H1 (cell line): Measurements from ENCODE around the gene P2RX5. TPM values are rescaled to one million over a fixed set of nuclear protein-coding genes. Genes with fewer than 3 reads are reported as not detected.
A peak's percentile ranks its signal among the peaks of the same experiment; 100 is the strongest.

Experiments used
- CTCF ChIA-PET: fragments of 300-600 bp; sonication (Branson Sonifier 250); formaldehyde crosslinking; loops from one replicate; lab custom pipeline; 2021; ENCODE audit not compliant: partially characterized antibody; lab: Charles Lee
- POLR2A ChIA-PET: fragments of 300-600 bp; sonication (Branson Sonifier 250); formaldehyde crosslinking; loops from one replicate; lab custom pipeline; 2021; ENCODE audit warnings: inconsistent platforms; ENCODE audit not compliant: partially characterized antibody; lab: Charles Lee
- DNase-seq, 2 experiments: peaks; one replicate each; pipeline versions ENCODE4 v3.0.0 to v3.0.0-alpha.2; 2010 to 2022; ENCODE audit warnings: low spot score in 2 of 2, low read depth in 1 of 2, mixed read lengths in 1 of 2
- FAIRE-seq: peaks from 2 replicates; lab custom pipeline; 2011; peaks lifted over from hg19 to GRCh38; lab: Jason Lieb, UNC
- H2AFZ ChIP-seq: 2 replicates; pipeline ENCODE4 v1.8.1; 2012; ENCODE audit warnings: low read length, inconsistent platforms
- H2AK5ac ChIP-seq: 2 replicates; pipeline ENCODE4 v1.6.1; 2013; ENCODE audit warnings: low read depth, low read length
- H2BK120ac ChIP-seq: replicated peaks from 2 replicates; pipeline ENCODE3; 2013; ENCODE audit warnings: low read depth, low read length, inconsistent platforms
- H2BK12ac ChIP-seq: 2 replicates; pipeline ENCODE4 v1.6.1; 2013; ENCODE audit warnings: low read depth, low read length
- H2BK15ac ChIP-seq: 2 replicates; pipeline ENCODE4 v1.6.1; 2013; ENCODE audit warnings: low read length
- H2BK20ac ChIP-seq: 2 replicates; pipeline ENCODE4 v1.6.1; 2013; ENCODE audit warnings: low read length
- H2BK5ac ChIP-seq: 2 replicates; pipeline ENCODE4 v1.6.1; 2013; ENCODE audit warnings: low read depth, low read length
- H3K14ac ChIP-seq: 2 replicates; pipeline ENCODE4 v1.6.1; 2013; ENCODE audit warnings: inconsistent platforms; ENCODE audit not compliant: insufficient read length
- H3K18ac ChIP-seq: 2 replicates; pipeline ENCODE4 v1.6.1; 2013; ENCODE audit warnings: low read length; ENCODE audit errors: extremely low read depth
- H3K23ac ChIP-seq: 2 replicates; pipeline ENCODE4 v1.6.1; 2013; ENCODE audit warnings: inconsistent platforms; ENCODE audit not compliant: insufficient read length
- H3K23me2 ChIP-seq: 2 replicates; pipeline ENCODE4 v1.6.1; 2013; ENCODE audit warnings: low read depth, low read length
- H3K27ac ChIP-seq: 2 replicates; pipeline ENCODE4 v1.6.1; 2011; ENCODE audit warnings: low read depth, low read length, inconsistent platforms
- H3K27me3 ChIP-seq, 4 experiments: replicated peaks in 1 of 4; 1 replicate in 1 of 4; 2 replicates in 3 of 4; pipeline versions ENCODE4 v1.6.1 to v1.8.1; 2011 to 2013; ENCODE audit warnings: low read length in 3 of 4, mild to moderate bottlenecking in 3 of 4, inconsistent platforms in 2 of 4, mixed read lengths in 2 of 4, moderate library complexity in 1 of 4; ENCODE audit not compliant: control insufficient read depth in 3 of 4, insufficient read depth in 3 of 4; ENCODE audit errors: extremely low read depth in 1 of 4
- H3K36me3 ChIP-seq, 4 experiments: 2 replicates each; pipeline versions ENCODE4 v1.6.1 to v1.8.1; 2011 to 2013; ENCODE audit warnings: mild to moderate bottlenecking in 4 of 4, low read length in 3 of 4, moderate library complexity in 2 of 4, control low read depth in 1 of 4, inconsistent platforms in 1 of 4; ENCODE audit not compliant: insufficient read depth in 4 of 4, control insufficient read depth in 2 of 4
- H3K4ac ChIP-seq: replicated peaks from 2 replicates; pipeline ENCODE3; 2013; ENCODE audit warnings: low read length, low read depth, mixed read lengths, inconsistent platforms; ENCODE audit not compliant: insufficient read length
- H3K4me1 ChIP-seq, 4 experiments: replicated peaks in 1 of 4; 1 replicate in 1 of 4; 2 replicates in 3 of 4; pipeline versions ENCODE4 v1.6.1 to v1.8.1; 2011 to 2013; ENCODE audit warnings: low read length in 3 of 4, inconsistent platforms in 2 of 4, mixed read lengths in 1 of 4; ENCODE audit not compliant: insufficient read depth in 4 of 4, control insufficient read depth in 3 of 4
- H3K4me2 ChIP-seq, 2 experiments: 2 replicates each; pipeline versions ENCODE4 v1.6.1 to v1.8.1; 2011 to 2013; ENCODE audit warnings: low read depth in 2 of 2, low read length in 2 of 2, control low read depth in 1 of 2, inconsistent platforms in 1 of 2, mild to moderate bottlenecking in 1 of 2; ENCODE audit not compliant: insufficient read depth in 1 of 2
- H3K4me3 ChIP-seq, 4 experiments: fragments of 200-600, 300-600 bp in 1 of 4; sonication (generic), shearing (Covaris generic), sonication (Bioruptor Twin) in 1 of 4; 2 replicates each; pipeline versions ENCODE4 v1.5.1 to v1.8.1; 2011 to 2016; ENCODE audit warnings: low read length in 4 of 4, low read depth in 3 of 4, control low read depth in 2 of 4, inconsistent platforms in 2 of 4, mild to moderate bottlenecking in 2 of 4, mixed read lengths in 1 of 4, moderate library complexity in 1 of 4; ENCODE audit not compliant: insufficient read depth in 2 of 4; ENCODE audit errors: extremely low read depth in 1 of 4
- H3K56ac ChIP-seq: replicated peaks from 2 replicates; pipeline ENCODE3; 2013; ENCODE audit warnings: low read depth, mild to moderate bottlenecking, mixed read lengths, low read length, inconsistent platforms; ENCODE audit not compliant: insufficient read length
- H3K79me1 ChIP-seq: 2 replicates; pipeline ENCODE4 v1.6.1; 2013; ENCODE audit warnings: low read depth, low read length, control low read depth
- H3K79me2 ChIP-seq, 2 experiments: 2 replicates each; pipeline versions ENCODE4 v1.6.1 to v1.8.1; 2012 to 2013; ENCODE audit warnings: low read length in 2 of 2, mild to moderate bottlenecking in 2 of 2, inconsistent platforms in 1 of 2; ENCODE audit not compliant: insufficient read depth in 2 of 2, control insufficient read depth in 1 of 2
- H3K9ac ChIP-seq, 4 experiments: replicated peaks in 1 of 4; 1 replicate in 1 of 4; 2 replicates in 3 of 4; pipeline versions ENCODE4 v1.6.1 to v1.8.1; 2011 to 2013; ENCODE audit warnings: low read depth in 3 of 4, low read length in 3 of 4, control low read depth in 2 of 4, mild to moderate bottlenecking in 2 of 4, moderate library complexity in 2 of 4, inconsistent platforms in 1 of 4; ENCODE audit errors: extremely low read depth in 1 of 4
- H3K9me3 ChIP-seq, 2 experiments: 2 replicates each; pipeline versions ENCODE4 v1.6.1 to v1.8.1; 2012 to 2013; ENCODE audit warnings: mild to moderate bottlenecking in 2 of 2, moderate library complexity in 2 of 2, control low read depth in 1 of 2, inconsistent platforms in 1 of 2, low read depth in 1 of 2, low read length in 1 of 2, mixed read lengths in 1 of 2; ENCODE audit not compliant: insufficient read depth in 2 of 2
- H4K20me1 ChIP-seq, 2 experiments: replicated peaks in 1 of 2; 2 replicates each; pipeline versions ENCODE3 to v1.8.1; 2011 to 2013; ENCODE audit warnings: inconsistent platforms in 2 of 2, low read length in 2 of 2, mild to moderate bottlenecking in 1 of 2; ENCODE audit not compliant: insufficient read depth in 2 of 2, control insufficient read depth in 1 of 2
- H4K5ac ChIP-seq: 2 replicates; pipeline ENCODE4 v1.6.1; 2013; ENCODE audit warnings: low read length, low read depth, mixed read lengths, inconsistent platforms; ENCODE audit not compliant: insufficient read length
- H4K8ac ChIP-seq: 2 replicates; pipeline ENCODE4 v1.8.0; 2013; ENCODE audit warnings: mild to moderate bottlenecking, moderate library complexity, low read length, inconsistent platforms; ENCODE audit not compliant: insufficient read depth; ENCODE audit errors: extremely low read depth
- H4K91ac ChIP-seq: replicated peaks from 2 replicates; pipeline ENCODE3; 2013; ENCODE audit warnings: low read length, mixed read lengths, inconsistent platforms; ENCODE audit not compliant: insufficient read length
- FOSL1 ChIP-seq: IDR thresholded peaks from 2 replicates; pipeline ENCODE4 v1.6.1; 2011; ENCODE audit warnings: mild to moderate bottlenecking, low read depth, low read length, moderate library complexity; ENCODE audit not compliant: insufficient read depth
- SAP30 ChIP-seq: fragments of 300-600 bp; sonication (generic); IDR thresholded peaks from 2 replicates; pipeline ENCODE4 v1.7.1; 2012; ENCODE audit warnings: low read length, moderate library complexity, mild to moderate bottlenecking, inconsistent platforms; ENCODE audit not compliant: insufficient read depth, insufficient replicate concordance
- WGBS, 2 experiments: shearing (Covaris generic) in 1 of 2; methylation state at CpG; one replicate each; pipeline versions ENCODE4 v1.1.6 to v1.1.7; 2013 to 2015; ENCODE audit warnings: low lambda C conversion rate in 2 of 2, mixed read lengths in 2 of 2, inconsistent platforms in 1 of 2, low coverage in 1 of 2, missing lambda C conversion rate in 1 of 2; ENCODE audit not compliant: insufficient replicate concordance in 2 of 2, insufficient coverage in 1 of 2, insufficient read length in 1 of 2; ENCODE audit errors: extremely low coverage in 1 of 2, missing lambda C conversion rate in 1 of 2; 5-methylcytosine and 5-hydroxymethylcytosine counted together
- polyA plus RNA-seq, 7 experiments: library from polyadenylated mRNA; depleted of rRNA in 3 of 7; stranded (reverse) in 5 of 7; unstranded in 2 of 7; fragments of >200 nt in 5 of 7; fragments of 200-250 nt in 2 of 7; gene quantifications; 1 replicate in 5 of 7; 2 replicates in 1 of 7; 4 replicates in 1 of 7; pipeline versions ENCODE4 v1.2.1 to v1.2.3, GENCODE V29; 2011 to 2013; ENCODE audit warnings: missing spikeins in 2 of 7, mixed read lengths in 2 of 7
- total RNA-seq: library from RNA; stranded (reverse); fragmentation: NEBNext Ultra II Directional; extraction: Animal tissue kit (Norgen Biotek cat#: 25700); gene quantifications from 2 replicates; pipeline ENCODE4 v1.2.1, GENCODE V29; 2021

Gene P2RX5
- total and polyA plus RNA-seq, 2 of the 8 experiments (the other 6 are each of a cell fraction or from before 2014, with no cell fraction given) = 12.0 to 15.6 TPM

GRCh38 chr17:3688027-3688553 is 7.9 kb downstream of the P2RX5 start:
- Histone ChIP-seq H4K8ac (no peak overlapping the region), H3K36me3 (no peaks in the 10 kb centered on the region), H2BK20ac (no peak overlapping the region), H3K14ac (no peak overlapping the region), H2AK5ac (no peak overlapping the region), H3K9me3 (no peaks in the 10 kb centered on the region), H3K79me1 (no peaks in the 10 kb centered on the region), H3K9ac (no peak overlapping the region), H4K91ac (no peak overlapping the region), H2BK5ac (peak overlapping the region; percentile 7; the same call in 1 of the 2 replicates), H3K56ac (no peak overlapping the region), H4K20me1 (peaks cover 0 to 4% of the 10 kb centered on the region in 2 experiments), H2BK12ac (no peak overlapping the region), H2BK15ac (0 out of 2 replicates have a peak overlapping the region, but pooled peaks have one; percentile 46), H3K23ac (no peak overlapping the region), H3K79me2 (no peaks in the 10 kb centered on the region), H3K23me2 (no peaks in the 10 kb centered on the region), H3K27me3 (no peaks in the 10 kb centered on the region), H3K18ac (no peak overlapping the region; the same call in 1 of the 2 replicates), H3K4me1 (peaks cover 0 to 3% (median 0%) of the 10 kb centered on the region in 4 experiments; a peak in 3 of 7 replicates), H4K5ac (no peak overlapping the region), H3K27ac (no peak overlapping the region), H3K4ac (no peak overlapping the region), H2BK120ac (no peak overlapping the region), H2AFZ (0 out of 2 replicates have a peak overlapping the region, but pooled peaks have one; percentile 14), H3K4me3 (no peak overlapping the region), H3K4me2 (no peak overlapping the region)
- no peak for FAIRE-seq
- POLR2A ChIA-PET = interaction anchor here (0.6 kb wide), 1 partner anchor 205 kb away, joined by 3 read pairs; the partner anchor contains the start of gene CAMKK1
- WGBS, 2 experiments = 77% methylated on average over 13 of the region's 19 CpGs; no CpG with 5 or more reads in 1 of the 2 experiments
- TF ChIP-seq FOSL1 (0 out of 2 replicates have a peak, but pooled peaks have one; percentile 77), SAP30 (no peak)
- peak in 1 of 2 experiments; percentile 52 for DNase-seq
- CTCF ChIA-PET = interaction anchor here (1.0 to 1.5 kb wide), 3 partner anchors 10 to 673 kb away, joined by 3 to 4 read pairs (median 3); no protein-coding TSS in a partner anchor
